Stimulated activated CD4-positive, alpha-beta T cell treated with anti-CD3 and anti-CD28 coated beads, Interleukin-1b, Interleukin-23, amount 100 ng/mL, for 48 hours (primary cell): Measurements from ENCODE around the gene CCDC80.
"Not testable (repeated sequence)": the region's sequence is repeated elsewhere in the genome, so short reads cannot be mapped to it uniquely, and the experiment has no call there.

Source experiments
- DNase-seq: peaks from one replicate; pipeline ENCODE4 v3.0.0-alpha.2; 2020

The CCDC80 gene

GRCh38 chr3:112582244-112582874, 58.6 kb downstream of the CCDC80 start:
- DNase-seq = peak; percentile 5

GRCh38 chr3:112579697-112580096, 61.2 kb downstream of the CCDC80 start:
- no peak for DNase-seq

GRCh38 chr3:112579232-112579631, 61.7 kb downstream of the CCDC80 start:
- no peak for DNase-seq

GRCh38 chr3:112572701-112573100, 68.2 kb downstream of the CCDC80 start:
- DNase-seq = no peak

GRCh38 chr3:112569265-112569664, 71.7 kb downstream of the CCDC80 start:
- no peak for DNase-seq

GRCh38 chr3:112568642-112569041, 72.3 kb downstream of the CCDC80 start:
- DNase-seq = no peak

- no peak for DNase-seq
Observed at GRCh38 chr3:112564940-112565305, 76.0 kb downstream of the CCDC80 start.

- DNase-seq = not testable (repeated sequence)
Observed at GRCh38 chr3:112564247-112564939, 76.5 kb downstream of the CCDC80 start.

- peak; percentile 99 for DNase-seq
Observed at GRCh38 chr3:112561734-112562529, 79.0 kb downstream of the CCDC80 start, which contains the start of the genes ATG3 and SLC35A5. Gene ATG3, minus strand, starts transcription at chr3:112561962. Its CDS starts 434 bp downstream, at chr3:112561528. Gene SLC35A5, plus strand, starts transcription at chr3:112562045. Its CDS starts 1,359 bp downstream, at chr3:112563404.

GRCh38 chr3:112561484-112561733, 79.5 kb downstream of the CCDC80 start:
- DNase-seq = no peak

GRCh38 chr3:112560721-112561483, 80.0 kb downstream of the CCDC80 start:
- DNase-seq = peak; percentile 81

- no peak for DNase-seq
Observed at GRCh38 chr3:112560307-112560706, 80.6 kb downstream of the CCDC80 start.

GRCh38 chr3:112557976-112558375, 83.0 kb downstream of the CCDC80 start:
- no peak for DNase-seq

- DNase-seq = no peak
Observed at GRCh38 chr3:112555535-112556170, 85.3 kb downstream of the CCDC80 start.

GRCh38 chr3:112550859-112551258, 90.1 kb downstream of the CCDC80 start:
- DNase-seq = no peak
